DMS79 (cell line): ENCODE results near the gene OSBPL7.
"Not testable (repeated sequence)": the region's sequence is repeated elsewhere in the genome, so short reads cannot be mapped to it uniquely, and the experiment has no call there.

Experiments used
- DNase-seq: peaks from one replicate; lab custom pipeline; 2025; lab: John Stamatoyannopoulos, UW

OSBPL7 gene

GRCh38 chr17:47806026-47806912, 15.3 kb downstream of the OSBPL7 start:
- no peak for DNase-seq

GRCh38 chr17:47804461-47804860, 17.1 kb downstream of the OSBPL7 start:
- no peak for DNase-seq

GRCh38 chr17:47803751-47804150, 17.8 kb downstream of the OSBPL7 start:
- no peak for DNase-seq

GRCh38 chr17:47803201-47803600, 18.4 kb downstream of the OSBPL7 start:
- no peak for DNase-seq

GRCh38 chr17:47802341-47803022, 19.1 kb downstream of the OSBPL7 start:
- DNase-seq: peak; percentile 13

GRCh38 chr17:47801906-47802305, 19.7 kb downstream of the OSBPL7 start:
- DNase-seq: no peak

GRCh38 chr17:47801176-47801765, 20.3 kb downstream of the OSBPL7 start:
- DNase-seq: no peak

- DNase-seq: no peak
Observed at GRCh38 chr17:47800686-47801085, 20.9 kb downstream of the OSBPL7 start.

GRCh38 chr17:47797797-47798196, 23.8 kb downstream of the OSBPL7 start:
- no peak for DNase-seq

GRCh38 chr17:47792979-47793378, 28.6 kb downstream of the OSBPL7 start:
- DNase-seq: no peak

GRCh38 chr17:47792457-47792856, 29.1 kb downstream of the OSBPL7 start:
- no peak for DNase-seq

GRCh38 chr17:47791025-47791424, 30.6 kb downstream of the OSBPL7 start:
- DNase-seq: no peak

GRCh38 chr17:47789611-47790561, 31.7 kb downstream of the OSBPL7 start:
- peak; percentile 67 for DNase-seq

GRCh38 chr17:47785538-47786123, 36.0 kb downstream of the OSBPL7 start:
- DNase-seq: no peak

GRCh38 chr17:47781397-47781796, 40.2 kb downstream of the OSBPL7 start:
- no peak for DNase-seq

- no peak for DNase-seq
Observed at GRCh38 chr17:47778184-47778635, 43.4 kb downstream of the OSBPL7 start.

GRCh38 chr17:47776330-47777197, 45.0 kb downstream of the OSBPL7 start:
- peak; percentile 14 for DNase-seq

- DNase-seq: peak; percentile 40
Observed at GRCh38 chr17:47774987-47775580, 46.5 kb downstream of the OSBPL7 start.

- DNase-seq: no peak
Observed at GRCh38 chr17:47774331-47774730, 47.3 kb downstream of the OSBPL7 start.

GRCh38 chr17:47773649-47774048, 47.9 kb downstream of the OSBPL7 start:
- DNase-seq: not testable (repeated sequence)
